CD4-positive, alpha-beta T cell treated with Interleukin-17A for 1 hour (primary cell): ENCODE results near the gene SMIM22.

ENCODE experiments used
- DNase-seq: peaks from one replicate; pipeline ENCODE4 v3.0.0-alpha.2; 2020

The SMIM22 gene

GRCh38 chr16:4828567-4829321 lies 33.6 kb downstream of the SMIM22 start:
- DNase-seq, result no peak

- DNase-seq, result no peak
Measured at GRCh38 chr16:4830408-4830807, 35.2 kb downstream of the SMIM22 start.

GRCh38 chr16:4831616-4832015 lies 36.4 kb downstream of the SMIM22 start:
- no peak for DNase-seq

- no peak for DNase-seq
Measured at GRCh38 chr16:4832698-4833343, 37.7 kb downstream of the SMIM22 start.

- no peak for DNase-seq
Measured at GRCh38 chr16:4833584-4833983, 38.4 kb downstream of the SMIM22 start.

GRCh38 chr16:4836727-4837126 lies 41.6 kb downstream of the SMIM22 start:
- DNase-seq, result no peak

GRCh38 chr16:4837733-4838501 lies 42.7 kb downstream of the SMIM22 start:
- DNase-seq, result no peak

GRCh38 chr16:4839942-4840341 lies 44.8 kb downstream of the SMIM22 start:
- DNase-seq, result no peak

DNA sequence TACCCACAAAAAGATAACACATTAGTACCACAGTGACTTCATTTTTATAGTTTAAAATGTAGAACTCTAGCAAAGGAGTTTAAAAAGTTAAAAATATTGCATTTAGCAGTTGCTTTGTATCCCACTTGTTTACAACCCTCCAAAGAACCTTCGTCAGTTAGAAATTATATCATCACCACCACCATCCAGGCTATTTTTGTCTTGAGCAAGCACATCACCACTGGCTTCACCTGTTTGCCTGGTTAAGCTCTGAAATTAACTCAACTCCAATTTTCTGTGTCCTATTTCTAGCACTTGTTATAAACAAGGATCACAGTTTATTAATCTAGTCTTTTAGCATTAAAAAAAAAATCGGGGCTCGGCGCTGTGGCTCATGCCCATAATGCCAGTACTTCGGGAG lies 45.8 kb downstream of the SMIM22 start:
- DNase-seq, result no peak
